GM23338 (cell line): Measurements from ENCODE around the gene RAB44. TPM values are rescaled to one million over a fixed set of nuclear protein-coding genes. Genes with fewer than 3 reads are reported as not detected.

Source experiments
- ATAC-seq: fragments of 200-7000 bp; cut with Tn5 transposase; 3 replicates; pipeline ENCODE4 v1.9.1; 2020
- DNase-seq: peaks from one replicate; pipeline ENCODE4 v3.0.0-alpha.2; 2015; ENCODE audit warnings: low spot score
- H2AFZ ChIP-seq: fragments of 200-600 bp; sonication (generic); 2 replicates; pipeline ENCODE4 v1.8.0; 2016; ENCODE audit warnings: antibody characterized with exemption, mild to moderate bottlenecking, moderate library complexity
- H3F3A ChIP-seq: fragments of 200-600 bp; sonication (generic); replicated peaks from 2 replicates; pipeline ENCODE4 v1.8.0; 2017; ENCODE audit warnings: antibody characterized with exemption, mixed run types, low read depth
- H3K27ac ChIP-seq: fragments of 200-600 bp; sonication (generic); 2 replicates; pipeline ENCODE4 v1.6.1; 2016; ENCODE audit warnings: low read depth
- H3K27me3 ChIP-seq: fragments of 200-600 bp; sonication (generic); 2 replicates; pipeline ENCODE4 v1.8.0; 2016; ENCODE audit warnings: mild to moderate bottlenecking, mixed run types, moderate library complexity; ENCODE audit not compliant: insufficient read depth
- H3K36me3 ChIP-seq: fragments of 200-600 bp; sonication (generic); 2 replicates; pipeline ENCODE4 v1.8.0; 2016; ENCODE audit warnings: mild to moderate bottlenecking; ENCODE audit not compliant: insufficient read depth
- H3K4me1 ChIP-seq: fragments of 200-600 bp; sonication (generic); 2 replicates; pipeline ENCODE4 v1.8.0; 2016; ENCODE audit warnings: mild to moderate bottlenecking, moderate library complexity; ENCODE audit not compliant: insufficient read depth
- H3K4me2 ChIP-seq: fragments of 200-600 bp; sonication (generic); 2 replicates; pipeline ENCODE4 v1.7.1; 2017; ENCODE audit warnings: mixed run types
- H3K4me3 ChIP-seq: fragments of 200-600 bp; sonication (generic); 2 replicates; pipeline ENCODE4 v1.6.1; 2016; ENCODE audit warnings: mixed run types
- H3K79me2 ChIP-seq: fragments of 200-600 bp; sonication (generic); replicated peaks from 2 replicates; pipeline ENCODE4 v1.8.0; 2017; ENCODE audit warnings: mild to moderate bottlenecking; ENCODE audit not compliant: insufficient read depth
- H3K9me2 ChIP-seq: fragments of 200-600 bp; sonication (generic); 2 replicates; pipeline ENCODE4 v1.8.0; 2017; ENCODE audit not compliant: insufficient read depth
- H4K20me1 ChIP-seq: fragments of 200-600 bp; sonication (generic); replicated peaks from 2 replicates; pipeline ENCODE4 v1.8.0; 2017; ENCODE audit warnings: mild to moderate bottlenecking; ENCODE audit not compliant: insufficient read depth
- H3K27ac Mint-ChIP-seq: 2 replicates; pipeline ENCODE4 v1.8.0; 2020; ENCODE audit warnings: inconsistent platforms, mild to moderate bottlenecking, moderate library complexity, mixed read lengths
- H3K27me3 Mint-ChIP-seq: 3 replicates; pipeline ENCODE4 v1.8.0; 2022; ENCODE audit warnings: low read depth, mild to moderate bottlenecking, moderate library complexity, mixed read lengths, inconsistent platforms; ENCODE audit not compliant: insufficient read depth, poor library complexity
- H3K36me3 Mint-ChIP-seq: 3 replicates; pipeline ENCODE4 v1.8.0; 2021; ENCODE audit warnings: low read depth, mild to moderate bottlenecking, inconsistent platforms, moderate library complexity, mixed read lengths
- H3K4me1 Mint-ChIP-seq: 3 replicates; pipeline ENCODE4 v1.8.0; 2020; ENCODE audit warnings: mild to moderate bottlenecking, inconsistent platforms, mixed read lengths
- H3K4me3 Mint-ChIP-seq: 3 replicates; pipeline ENCODE4 v1.8.0; 2021; ENCODE audit warnings: moderate library complexity, mild to moderate bottlenecking, inconsistent platforms, mixed read lengths
- H3K9me3 Mint-ChIP-seq: 3 replicates; pipeline ENCODE4 v1.8.0; 2020; ENCODE audit warnings: moderate library complexity, mild to moderate bottlenecking, inconsistent platforms, mixed read lengths
- CREB1 ChIP-seq: fragments of 250-450 bp; sonication (Bioruptor Pico); IDR thresholded peaks from 2 replicates; pipeline ENCODE4 v1.5.0; 2020; ENCODE audit warnings: low read depth, mild to moderate bottlenecking, moderate library complexity
- CTCF ChIP-seq, 2 experiments: fragments of 200-600 bp in 1 of 2; sonication (generic) in 1 of 2; conservative IDR thresholded peaks; 2 replicates each; pipeline versions ENCODE4 v1.5.1 to v1.6.1; 2016 to 2017; ENCODE audit warnings: antibody characterized with exemption in 2 of 2, low read depth in 2 of 2, mild to moderate bottlenecking in 2 of 2, moderate library complexity in 1 of 2
- ETS1 ChIP-seq: IDR thresholded peaks from 2 replicates; pipeline ENCODE4 v1.6.1; 2016; ENCODE audit warnings: antibody characterized with exemption
- EZH2phosphoT487 ChIP-seq: fragments of 200-600 bp; sonication (generic); IDR thresholded peaks from one replicate; pipeline ENCODE4 v1.8.1; 2018; ENCODE audit warnings: antibody characterized with exemption; ENCODE audit not compliant: unreplicated experiment
- JUNB ChIP-seq: IDR thresholded peaks from one replicate; pipeline ENCODE4 v1.6.1; 2016; ENCODE audit warnings: antibody characterized with exemption; ENCODE audit not compliant: unreplicated experiment
- NANOG ChIP-seq: IDR thresholded peaks from 2 replicates; pipeline ENCODE4 v1.6.1; 2016; ENCODE audit warnings: antibody characterized with exemption, borderline replicate concordance
- POLR2AphosphoS5 ChIP-seq: IDR thresholded peaks from 2 replicates; pipeline ENCODE4 v1.6.1; 2016; ENCODE audit warnings: antibody characterized with exemption, low read depth
- REST ChIP-seq: IDR thresholded peaks from one replicate; pipeline ENCODE4 v1.6.1; 2018; ENCODE audit warnings: antibody characterized with exemption; ENCODE audit not compliant: unreplicated experiment
- STAT1 ChIP-seq: IDR thresholded peaks from one replicate; pipeline ENCODE4 v1.6.1; 2016; ENCODE audit warnings: antibody characterized with exemption; ENCODE audit not compliant: unreplicated experiment
- ZNF114 ChIP-seq: fragments of 250-450 bp; sonication (Bioruptor Pico); IDR thresholded peaks from 2 replicates; pipeline ENCODE4 v1.5.0; 2020; ENCODE audit warnings: mild to moderate bottlenecking, moderate library complexity
- ZNF331 ChIP-seq: fragments of 250-450 bp; sonication (Bioruptor Pico); IDR thresholded peaks from 2 replicates; pipeline ENCODE4 v1.5.0; 2020; ENCODE audit warnings: low read depth, mild to moderate bottlenecking, moderate library complexity
- polyA plus RNA-seq: library from polyadenylated mRNA; unstranded; fragments of >200 nt; fragmentation: Nextera tagmentation; extraction: Ambion mirVana; gene quantifications from 2 replicates; pipeline ENCODE4 v1.2.1, GENCODE V29; 2016
- total RNA-seq: library from RNA; depleted of rRNA; stranded (reverse); fragments of >200 nt; shearing (Covaris generic); gene quantifications from 2 replicates; pipeline ENCODE4 v1.2.3, GENCODE V29; 2014

The RAB44 gene
- total and polyA plus RNA-seq, 2 experiments from 2014 or later: not detected

GRCh38 chr6:36738108-36738507, 40.5 kb downstream of the RAB44 start:
- 0 out of 2 replicates have a peak, but pooled peaks cover 7% of the 10 kb centered on the region for H3K4me1 ChIP-seq
- DNase-seq: no peak
- TF ChIP-seq CREB1: no peak
- no peak for TF ChIP-seq POLR2AphosphoS5
- no peak for TF ChIP-seq ZNF331
- no peak for TF ChIP-seq EZH2phosphoT487
- no peak for TF ChIP-seq ZNF114 (CRISPR knock-in tag)
- TF ChIP-seq NANOG: no peak
- TF ChIP-seq STAT1: no peak
- no peak for TF ChIP-seq ETS1
- no peak for TF ChIP-seq JUNB
- no peak overlapping the region for H2AFZ ChIP-seq
- no peaks in the 10 kb centered on the region for H3K36me3 Mint-ChIP-seq
- no peaks in the 10 kb centered on the region for H3K27me3 ChIP-seq
- H3K4me2 ChIP-seq: no peak overlapping the region
- H3F3A ChIP-seq: no peaks in the 10 kb centered on the region; the same call in 1 of the 2 replicates
- no peaks in the 10 kb centered on the region for H3K36me3 ChIP-seq
- no peak overlapping the region for H3K4me3 ChIP-seq
- H4K20me1 ChIP-seq: no peaks in the 10 kb centered on the region
- no peak overlapping the region for H3K27ac Mint-ChIP-seq
- H3K27me3 Mint-ChIP-seq: peaks cover 12% of the 10 kb centered on the region
- H3K4me3 Mint-ChIP-seq: no peak overlapping the region
- H3K4me1 Mint-ChIP-seq: peaks cover 14% of the 10 kb centered on the region
- H3K9me3 Mint-ChIP-seq: no peaks in the 10 kb centered on the region
- H3K79me2 ChIP-seq: no peaks in the 10 kb centered on the region
- no peak overlapping the region for H3K27ac ChIP-seq
- no peaks in the 10 kb centered on the region for H3K9me2 ChIP-seq
- no peak for ATAC-seq

- H3K27ac Mint-ChIP-seq: no peak overlapping the region
- 0 out of 2 replicates have a peak, but pooled peaks cover 7% of the 10 kb centered on the region for H3K4me1 ChIP-seq
- no peak overlapping the region for H3K4me2 ChIP-seq
- H3K79me2 ChIP-seq: no peaks in the 10 kb centered on the region
- H3K4me3 Mint-ChIP-seq: no peak overlapping the region
- no peaks in the 10 kb centered on the region for H3K9me3 Mint-ChIP-seq
- H3K27me3 Mint-ChIP-seq: peaks cover 14% of the 10 kb centered on the region
- no peaks in the 10 kb centered on the region for H3K27me3 ChIP-seq
- no peaks in the 10 kb centered on the region for H3K36me3 ChIP-seq
- no peak overlapping the region for H2AFZ ChIP-seq
- H3F3A ChIP-seq: no peaks in the 10 kb centered on the region; the same call in 1 of the 2 replicates
- no peaks in the 10 kb centered on the region for H3K9me2 ChIP-seq
- H3K4me3 ChIP-seq: no peak overlapping the region
- no peaks in the 10 kb centered on the region for H4K20me1 ChIP-seq
- H3K36me3 Mint-ChIP-seq: no peaks in the 10 kb centered on the region
- ATAC-seq: no peak
- H3K4me1 Mint-ChIP-seq: peaks cover 9% of the 10 kb centered on the region
- H3K27ac ChIP-seq: no peak overlapping the region
- DNase-seq: no peak
- TF ChIP-seq CREB1 (no peak), ZNF114 (CRISPR knock-in tag) (no peak), EZH2phosphoT487 (no peak), REST (no peak), ZNF331 (no peak), JUNB (no peak), ETS1 (no peak), POLR2AphosphoS5 (no peak), CTCF (conservative IDR thresholded peaks at IDR 0.05; ENCODE audit: low read depth in 2 of 2) (no peak), NANOG (no peak)
Observed at GRCh38 chr6:36739947-36740817, 42.6 kb downstream of the RAB44 start.
